ENCODE data around the gene PLXNA2. TPM values are rescaled to one million over a fixed set of nuclear protein-coding genes. Genes with fewer than 3 reads are reported as not detected.
A peak's percentile ranks its signal among the peaks of the same experiment; 100 is the strongest.

PLXNA2 gene
- total RNA-seq, 1 experiment from 2014 or later: 6.0 TPM

DNA sequence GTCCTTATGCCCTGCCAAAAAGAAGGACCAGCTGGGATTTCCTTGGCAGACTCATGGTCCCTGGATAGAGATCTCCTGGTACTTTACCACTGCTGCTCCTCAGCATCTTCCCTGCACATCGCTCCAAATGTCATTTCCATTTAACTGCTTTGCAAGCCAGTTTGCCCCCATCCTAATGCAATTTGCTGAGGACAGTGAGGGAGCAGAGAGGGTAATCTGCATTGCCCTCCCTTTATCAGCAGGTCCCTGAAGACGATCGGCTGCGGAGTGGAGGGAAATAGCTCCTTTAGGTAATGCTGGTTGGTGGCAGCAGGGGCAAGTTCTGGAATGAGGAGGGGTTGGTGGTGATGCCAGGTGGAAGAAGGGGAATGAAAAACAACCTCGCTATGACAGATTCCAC lies 2.7 kb downstream of the PLXNA2 start:
- no peak for DNase-seq (ENCODE audit: low read depth)

GRCh38 chr1:208240662-208241355 lies 3.4 kb downstream of the PLXNA2 start:
- no peak for DNase-seq (ENCODE audit: low read depth)

- DNase-seq (ENCODE audit: low read depth): no peak
These were observed 4.5 kb downstream of the PLXNA2 start for GRCh38 chr1:208239473-208240381.

DNA sequence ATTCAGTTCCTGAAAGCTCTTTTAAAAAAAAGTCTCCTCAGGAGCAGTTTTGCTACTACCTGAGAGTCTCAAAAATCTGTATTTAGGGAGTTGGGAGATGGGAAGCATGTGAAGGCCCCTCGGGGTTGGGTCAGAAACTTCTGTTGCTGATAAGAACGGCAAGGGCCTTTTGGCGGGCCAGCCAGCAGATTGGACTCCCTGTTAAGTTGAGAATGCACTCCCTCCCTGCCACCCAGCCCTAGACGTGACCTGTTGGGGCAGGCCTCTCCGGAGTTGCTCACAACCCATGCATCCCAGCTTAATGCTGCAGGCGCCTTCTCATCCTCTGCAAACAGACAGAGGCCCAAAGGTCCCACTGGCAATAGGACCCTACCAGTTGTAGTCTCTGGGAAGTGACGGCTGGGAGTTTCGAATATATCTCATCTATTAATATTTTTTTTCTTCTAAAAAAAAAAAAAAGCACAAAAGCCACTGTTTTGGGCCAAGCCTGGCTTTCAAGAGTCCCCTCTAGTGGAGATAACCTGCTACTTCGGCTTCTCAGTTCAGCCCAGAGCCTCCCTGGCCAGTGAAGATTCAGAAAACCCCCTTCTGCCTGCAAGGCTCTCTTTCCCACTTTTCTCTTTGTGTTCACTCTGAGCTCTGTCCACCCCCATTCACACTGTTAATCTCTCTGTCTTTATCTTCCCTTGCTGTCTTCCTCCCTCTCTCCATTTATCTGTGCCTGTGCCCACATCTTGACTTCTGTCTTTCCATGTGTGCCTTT lies 5.3 kb downstream of the PLXNA2 start:
- DNase-seq (ENCODE audit: low read depth): peak; percentile 37

DNA sequence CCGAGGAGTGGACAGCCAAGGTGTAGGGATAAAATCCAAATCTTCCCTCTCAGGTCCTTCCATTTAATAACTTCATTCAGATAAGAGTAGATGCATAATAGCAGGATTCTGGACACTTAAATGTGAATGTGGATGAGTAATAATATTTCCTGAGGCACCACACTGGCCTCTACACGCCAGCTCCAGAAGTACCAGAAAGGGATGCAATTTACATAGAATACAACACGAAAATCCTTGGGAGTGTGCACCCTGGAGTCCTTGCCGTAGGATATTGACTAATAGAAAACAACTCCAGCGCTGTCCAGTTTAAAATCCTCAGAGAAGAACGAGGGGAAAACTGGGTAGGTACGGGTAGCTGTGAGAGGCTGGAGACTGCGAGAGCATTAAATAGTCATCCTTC lies 6.9 kb downstream of the PLXNA2 start:
- DNase-seq (ENCODE audit: low read depth): no peak

- DNase-seq (ENCODE audit: low read depth): peak; percentile 63
These were observed 8.0 kb downstream of the PLXNA2 start for GRCh38 chr1:208235982-208236761.

GRCh38 chr1:208235356-208235981 lies 8.7 kb downstream of the PLXNA2 start:
- DNase-seq (ENCODE audit: low read depth): no peak

DNA sequence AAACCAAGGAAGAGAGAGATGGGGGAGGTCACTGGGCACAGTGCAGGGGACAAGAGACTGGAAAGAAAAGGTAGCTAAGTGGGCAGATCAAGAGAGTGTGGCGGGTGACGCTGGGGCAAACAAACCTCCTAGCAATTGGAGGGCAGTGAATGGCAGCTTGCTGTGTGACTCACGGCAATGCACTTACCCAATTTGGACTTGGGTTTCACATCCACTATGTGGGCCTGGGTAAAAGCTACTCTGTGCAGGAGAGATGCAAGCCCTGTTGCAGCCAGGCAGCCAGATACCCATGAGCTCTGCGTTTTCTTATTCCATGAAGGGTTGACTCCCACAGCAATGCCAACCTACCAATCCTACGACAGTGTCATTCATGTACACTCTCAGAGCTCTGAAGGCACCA lies 9.5 kb downstream of the PLXNA2 start:
- no peak for DNase-seq (ENCODE audit: low read depth)

GRCh38 chr1:208233978-208234377 lies 10.2 kb downstream of the PLXNA2 start:
- DNase-seq (ENCODE audit: low read depth): no peak

DNA sequence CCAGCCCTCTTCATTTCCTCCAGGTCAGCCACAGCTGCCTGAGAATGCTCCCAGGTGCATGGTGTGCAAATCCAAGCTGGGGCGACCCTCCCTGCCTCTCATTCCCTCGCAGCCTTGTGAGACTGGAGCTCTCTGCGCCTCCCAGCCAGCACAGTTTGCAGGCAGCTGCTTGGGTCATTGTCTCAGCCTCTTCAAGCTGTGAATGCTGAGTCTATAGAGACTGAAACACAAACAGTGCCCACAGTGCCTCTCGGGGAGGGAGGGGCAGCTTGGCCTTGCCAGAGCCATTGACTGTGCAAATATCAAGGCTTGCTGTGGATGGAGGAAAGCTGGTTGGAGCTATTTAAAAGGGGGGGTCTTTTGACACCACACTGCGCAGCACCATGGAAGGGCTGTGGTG lies 10.6 kb downstream of the PLXNA2 start:
- no peak for DNase-seq (ENCODE audit: low read depth)

- no peak for DNase-seq (ENCODE audit: low read depth)
These were observed 11.5 kb downstream of the PLXNA2 start for GRCh38 chr1:208232662-208233038.

DNA sequence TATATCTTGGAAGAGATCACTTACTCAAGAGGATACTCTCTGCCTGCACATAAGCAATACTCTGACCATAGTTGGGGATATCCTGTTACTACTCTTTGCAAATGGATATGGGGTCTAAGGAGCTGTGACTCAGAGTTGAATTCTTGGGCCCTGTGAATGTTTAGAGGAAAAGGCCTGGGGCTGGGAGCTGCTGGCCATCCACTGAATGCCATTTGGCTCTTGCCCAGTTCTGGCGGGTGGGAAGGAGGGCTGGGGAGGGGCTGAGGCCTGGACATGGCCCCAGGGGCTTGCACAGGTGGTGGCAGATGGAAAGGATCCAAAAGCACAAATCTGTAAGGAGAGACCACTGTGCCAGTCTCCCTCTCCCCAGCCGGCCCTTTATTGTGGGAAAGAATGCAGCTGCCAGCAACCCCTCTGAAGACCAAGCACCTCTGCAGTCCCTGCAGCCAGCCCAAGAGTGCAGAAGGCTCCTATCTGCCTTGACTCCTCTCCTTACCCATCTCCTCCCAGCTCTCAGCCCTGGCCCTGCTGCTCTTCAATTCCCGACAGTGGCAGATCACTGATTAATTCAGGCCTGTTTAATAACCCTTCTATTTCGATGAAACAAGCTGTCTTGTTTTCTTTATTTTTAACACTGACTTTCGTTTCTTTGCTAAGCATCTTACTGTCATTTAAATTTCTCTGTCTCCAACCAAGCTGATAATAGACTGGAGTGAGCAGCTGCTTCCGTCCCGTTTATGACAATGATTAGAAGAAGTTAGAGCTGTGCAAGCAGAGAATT lies 12.1 kb downstream of the PLXNA2 start:
- peak; percentile 73 for DNase-seq (ENCODE audit: low read depth)

- DNase-seq (ENCODE audit: low read depth): no peak
These were observed 13.3 kb downstream of the PLXNA2 start for GRCh38 chr1:208230668-208231529.

DNA sequence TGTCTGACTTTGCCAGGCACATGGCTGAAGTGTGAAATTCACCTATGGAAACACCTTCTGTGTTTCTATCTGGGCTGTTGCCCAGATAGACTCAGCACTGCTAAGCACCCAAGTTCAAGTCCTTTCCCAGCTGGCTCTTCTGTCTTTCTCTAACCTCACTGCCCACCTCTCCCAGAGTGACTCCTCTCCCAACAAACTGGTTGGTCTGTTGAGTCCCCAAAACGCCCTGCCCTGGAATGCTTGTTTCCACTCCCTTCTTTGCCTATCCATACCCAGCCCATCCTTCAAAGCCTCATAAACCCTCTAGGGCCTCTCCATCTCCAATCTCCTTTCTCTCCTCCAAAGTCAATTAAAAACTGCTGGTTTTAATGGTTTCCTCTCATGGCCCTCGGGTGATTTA lies 15.6 kb downstream of the PLXNA2 start:
- DNase-seq (ENCODE audit: low read depth): no peak

- no peak for DNase-seq (ENCODE audit: low read depth)
These were observed 16.2 kb downstream of the PLXNA2 start for GRCh38 chr1:208228026-208228425.

DNA sequence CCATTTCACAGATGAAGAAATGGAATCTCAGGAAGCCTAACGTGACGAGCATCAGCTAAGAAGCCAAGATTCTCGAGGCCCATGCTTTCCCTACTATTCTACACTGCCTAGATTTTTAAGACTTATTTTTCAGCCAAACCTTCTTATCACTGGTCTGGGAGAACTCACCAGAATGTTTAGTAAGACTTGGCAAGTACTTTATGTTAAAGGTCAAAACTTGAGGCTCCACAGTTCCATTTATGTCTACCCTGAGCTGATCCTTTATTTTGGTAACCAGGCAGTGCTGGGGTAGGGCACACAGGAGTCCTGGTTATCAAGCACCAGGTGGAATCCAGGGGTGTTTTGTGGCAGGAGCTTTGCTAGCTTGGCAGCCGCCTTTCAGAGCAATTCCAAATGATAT lies 16.8 kb downstream of the PLXNA2 start:
- no peak for DNase-seq (ENCODE audit: low read depth)

- DNase-seq (ENCODE audit: low read depth): no peak
These were observed 17.9 kb downstream of the PLXNA2 start for GRCh38 chr1:208225954-208226937.
